H54 (cell line): ENCODE measurements around the gene ATP8B3.
"Not testable (repeated sequence)": the region's sequence is repeated elsewhere in the genome, so short reads cannot be mapped to it uniquely, and the experiment has no call there.

Experiments
- DNase-seq: peaks from one replicate; pipeline ENCODE4 v3.0.0; 2011; ENCODE audit warnings: low spot score, mixed read lengths; ENCODE audit not compliant: insufficient read length
- FAIRE-seq: peaks from 3 replicates; lab custom pipeline; 2011; peaks lifted over from hg19 to GRCh38; lab: Jason Lieb, UNC
- POLR2A ChIP-seq: IDR thresholded peaks from 2 replicates; pipeline ENCODE4 v1.6.1; 2011; ENCODE audit warnings: low read depth, mild to moderate bottlenecking, low read length

ATP8B3 gene

GRCh38 chr19:1764729-1765128, 47.3 kb downstream of the ATP8B3 start:
- TF ChIP-seq POLR2A: no peak
- FAIRE-seq (no peak), DNase-seq (no peak)

- FAIRE-seq (no peak), DNase-seq (no peak)
- TF ChIP-seq POLR2A: no peak
These were observed 48.1 kb downstream of the ATP8B3 start for GRCh38 chr19:1763648-1764639.

- TF ChIP-seq POLR2A: no peak
- no peak for DNase-seq
- FAIRE-seq: no peak
These were observed 49.6 kb downstream of the ATP8B3 start for GRCh38 chr19:1762243-1763117.

GRCh38 chr19:1761528-1762242, 50.4 kb downstream of the ATP8B3 start:
- TF ChIP-seq POLR2A: no peak
- FAIRE-seq: no peak
- DNase-seq: no peak

DNA sequence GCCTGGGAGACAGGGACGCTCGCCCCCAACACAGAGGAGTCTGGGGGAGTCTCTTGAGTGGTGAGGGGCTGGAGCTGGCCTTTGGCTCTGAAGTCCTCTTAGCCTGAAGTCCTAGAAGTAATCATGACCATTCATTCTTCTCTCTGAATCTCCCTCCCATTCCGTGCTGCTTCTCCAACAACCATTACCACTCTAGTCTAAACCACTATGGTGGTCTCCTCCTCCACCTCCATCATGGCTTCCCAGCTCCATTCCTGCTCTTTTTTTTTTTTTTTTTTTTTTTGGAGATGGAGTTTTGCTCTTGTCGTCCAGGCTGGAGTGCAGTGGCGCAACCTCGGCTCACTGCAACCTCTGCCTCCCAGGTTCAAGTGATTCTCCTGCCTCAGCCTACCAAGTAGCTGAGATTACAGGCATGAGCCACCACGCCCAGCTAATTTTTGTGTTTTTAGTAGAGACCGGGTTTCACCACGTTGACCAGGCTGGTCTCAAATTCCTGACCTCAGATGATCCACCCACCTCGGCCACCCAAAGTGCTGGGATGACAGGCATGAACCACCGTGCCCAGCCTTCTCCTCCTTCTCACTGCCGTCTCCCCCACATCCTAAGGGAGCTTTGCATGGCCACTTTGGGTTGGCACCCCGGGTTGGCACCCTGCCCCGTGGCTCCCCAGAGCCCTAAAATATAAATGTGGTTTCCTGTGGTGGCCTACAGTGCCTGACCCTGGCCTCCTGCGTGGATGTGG, 51.1 kb downstream of the ATP8B3 start:
- FAIRE-seq, DNase-seq: not testable (repeated sequence)

DNA sequence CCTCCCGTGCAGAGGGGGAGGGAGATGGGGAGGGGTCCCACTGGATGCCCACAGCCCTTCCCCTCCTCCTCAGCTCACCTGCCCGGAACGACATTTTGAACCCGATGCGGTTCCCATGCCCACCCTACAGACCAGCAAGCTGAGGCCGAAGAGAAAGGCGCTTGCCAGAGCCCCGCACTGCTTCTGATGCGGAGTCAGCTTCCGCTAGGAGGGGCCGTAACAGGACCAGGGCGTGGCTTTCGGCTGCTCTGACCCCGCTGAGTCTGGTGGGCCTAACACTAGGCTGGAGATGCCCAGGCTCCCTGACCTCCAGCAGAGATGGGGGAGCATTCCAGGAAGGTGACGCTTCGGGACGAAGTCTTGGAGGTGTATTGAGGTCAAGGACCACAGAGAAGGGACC, 52.1 kb downstream of the ATP8B3 start:
- DNase-seq (no peak), FAIRE-seq (no peak)
- TF ChIP-seq POLR2A: no peak

- TF ChIP-seq POLR2A: no peak
- FAIRE-seq (no peak), DNase-seq (no peak)
These were observed 52.8 kb downstream of the ATP8B3 start for GRCh38 chr19:1758959-1759903.

- TF ChIP-seq POLR2A: no peak
- FAIRE-seq: no peak
- no peak for DNase-seq
These were observed 53.9 kb downstream of the ATP8B3 start for GRCh38 chr19:1758231-1758577.

DNA sequence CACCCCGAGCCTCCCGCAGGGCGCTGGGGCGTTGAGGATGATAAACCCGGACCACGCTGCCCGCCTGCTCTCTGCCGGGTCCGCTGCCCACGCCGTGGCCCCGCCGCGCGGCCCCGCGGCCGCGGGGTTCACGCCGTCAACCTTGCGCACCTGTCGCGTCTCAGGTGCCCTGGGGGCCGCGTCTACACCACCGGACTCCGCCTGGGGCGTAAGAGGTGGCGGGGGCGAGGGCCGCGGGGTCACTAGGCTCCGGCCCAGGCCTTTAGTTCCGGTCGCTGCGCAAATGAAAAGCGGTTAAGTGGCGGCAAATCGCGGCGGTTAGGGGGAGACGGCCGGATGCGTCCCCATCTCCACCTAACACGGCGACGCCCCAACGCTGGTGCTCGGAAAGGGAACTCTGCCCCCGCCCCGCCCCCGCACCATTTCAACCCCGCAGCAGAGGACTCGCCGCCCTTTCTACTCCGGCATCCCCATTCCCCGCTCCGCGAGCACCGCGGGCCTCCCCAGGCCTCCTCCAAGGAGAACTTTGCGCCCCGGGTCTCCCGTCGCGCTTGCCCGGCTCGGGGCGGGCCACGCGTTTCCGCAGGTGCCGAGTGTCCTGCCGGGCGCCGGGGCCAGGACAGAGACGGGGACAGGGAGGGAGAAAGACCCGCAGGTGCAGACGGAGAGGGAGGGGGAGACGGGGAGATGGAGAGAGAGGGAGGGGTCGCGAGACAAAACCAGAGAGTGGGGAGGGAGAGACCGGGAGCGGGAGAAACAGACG, 54.4 kb downstream of the ATP8B3 start:
- no peak for FAIRE-seq
- no peak for DNase-seq
- TF ChIP-seq POLR2A: no peak

DNA sequence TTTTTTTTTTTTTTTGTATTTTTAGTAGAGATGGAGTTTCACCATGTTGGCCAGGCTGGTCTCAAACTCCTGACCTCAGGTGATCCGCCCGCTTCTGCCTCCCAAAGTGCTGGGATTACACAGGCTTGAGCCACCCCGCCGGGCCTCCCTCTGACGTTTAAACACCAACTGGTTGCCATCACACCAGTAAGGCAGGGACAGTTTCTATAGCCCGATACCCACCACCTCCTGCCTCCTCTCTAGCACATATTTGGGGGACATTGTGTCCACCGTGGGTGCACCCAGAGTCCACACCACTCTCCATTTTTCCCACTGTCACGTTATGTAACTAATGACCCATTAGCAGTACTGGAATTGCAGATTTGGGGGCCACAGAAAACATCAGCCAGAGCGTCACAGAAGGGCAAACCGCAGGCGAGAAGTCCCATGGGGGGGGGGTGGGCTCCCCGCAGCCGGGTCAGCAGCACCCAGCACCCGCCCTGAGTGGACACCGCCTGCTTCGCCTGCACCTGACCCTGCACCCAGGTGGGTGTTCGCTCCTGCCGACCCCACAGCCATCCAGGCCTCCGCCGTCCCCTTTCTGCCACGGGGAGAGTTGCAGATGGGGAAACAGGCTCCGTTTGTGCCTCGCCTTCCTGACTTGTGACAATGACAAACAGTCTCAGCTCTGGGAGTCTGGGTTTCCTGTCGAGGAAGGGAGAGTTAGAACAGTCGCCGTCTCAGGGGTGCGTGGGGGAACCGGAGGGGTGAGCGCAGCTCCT, 55.2 kb downstream of the ATP8B3 start:
- TF ChIP-seq POLR2A: no peak
- FAIRE-seq (no peak), DNase-seq (no peak)

GRCh38 chr19:1756264-1756663, 55.8 kb downstream of the ATP8B3 start:
- FAIRE-seq (no peak), DNase-seq (no peak)
- no peak for TF ChIP-seq POLR2A
